ENCODE measurements around the gene CCND2. TPM values are rescaled to one million over a fixed set of nuclear protein-coding genes. Genes with fewer than 3 reads are reported as not detected.
"Not testable (repeated sequence)": the region's sequence is repeated elsewhere in the genome, so short reads cannot be mapped to it uniquely, and the experiment has no call there.

Gene CCND2
- total RNA-seq, 1 experiment from 2014 or later = 0.09 TPM

DNA sequence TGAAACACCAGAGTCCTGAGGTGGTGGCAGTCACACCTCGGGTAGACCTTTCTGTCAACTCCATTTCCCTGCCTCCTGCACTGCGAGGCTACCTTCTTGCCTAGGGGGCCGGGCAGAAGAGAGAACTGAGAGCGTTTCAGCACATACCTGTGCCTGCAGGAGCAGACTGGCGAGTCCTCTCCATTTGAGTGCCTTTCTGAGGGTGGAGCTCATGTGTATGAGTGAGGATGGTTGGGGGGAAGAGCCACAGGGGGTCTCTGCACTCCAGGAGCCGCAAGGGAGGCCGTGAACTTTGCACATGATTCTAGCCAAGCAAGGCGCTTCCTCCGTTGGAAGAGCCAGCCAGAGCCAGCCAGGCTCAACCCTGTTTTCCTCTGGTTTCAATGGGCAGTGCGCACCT is 31.0 kb upstream of the CCND2 start:
- Histone ChIP-seq H3K4me1 (replicated peaks; ENCODE audit: insufficient read depth) (no peaks in the 10 kb centered on the region), H3K36me3 (ENCODE audit: low read depth) (no peaks in the 10 kb centered on the region), H3K4me3 (no peak overlapping the region), H3K9me3 (ENCODE audit: insufficient read depth, low read depth) (no peaks in the 10 kb centered on the region), H3K79me2 (ENCODE audit: low read depth) (no peaks in the 10 kb centered on the region), H3K9me2 (ENCODE audit: insufficient read depth) (no peaks in the 10 kb centered on the region), H3F3A (ENCODE audit: insufficient read depth, low read depth) (no peaks in the 10 kb centered on the region), H2AFZ (no peak overlapping the region), H3K27ac (no peak overlapping the region), H3K4me2 (no peak overlapping the region), H3K27me3 (ENCODE audit: insufficient read depth, low read depth) (peaks cover 81% of the 10 kb centered on the region), H4K20me1 (ENCODE audit: insufficient read depth) (no peaks in the 10 kb centered on the region)
- POLR2A ChIA-PET (ENCODE audit: unreplicated experiment) = no interaction called here
- CTCF ChIA-PET = no interaction called here
- intact Hi-C loops (cut with micrococcal nuclease; ENCODE audit: unreplicated experiment) = no loop called here
- BruUV-seq (replicated peaks) = no TSS peak
- no peak for DNase-seq
- TF ChIP-seq, protein P1, sequence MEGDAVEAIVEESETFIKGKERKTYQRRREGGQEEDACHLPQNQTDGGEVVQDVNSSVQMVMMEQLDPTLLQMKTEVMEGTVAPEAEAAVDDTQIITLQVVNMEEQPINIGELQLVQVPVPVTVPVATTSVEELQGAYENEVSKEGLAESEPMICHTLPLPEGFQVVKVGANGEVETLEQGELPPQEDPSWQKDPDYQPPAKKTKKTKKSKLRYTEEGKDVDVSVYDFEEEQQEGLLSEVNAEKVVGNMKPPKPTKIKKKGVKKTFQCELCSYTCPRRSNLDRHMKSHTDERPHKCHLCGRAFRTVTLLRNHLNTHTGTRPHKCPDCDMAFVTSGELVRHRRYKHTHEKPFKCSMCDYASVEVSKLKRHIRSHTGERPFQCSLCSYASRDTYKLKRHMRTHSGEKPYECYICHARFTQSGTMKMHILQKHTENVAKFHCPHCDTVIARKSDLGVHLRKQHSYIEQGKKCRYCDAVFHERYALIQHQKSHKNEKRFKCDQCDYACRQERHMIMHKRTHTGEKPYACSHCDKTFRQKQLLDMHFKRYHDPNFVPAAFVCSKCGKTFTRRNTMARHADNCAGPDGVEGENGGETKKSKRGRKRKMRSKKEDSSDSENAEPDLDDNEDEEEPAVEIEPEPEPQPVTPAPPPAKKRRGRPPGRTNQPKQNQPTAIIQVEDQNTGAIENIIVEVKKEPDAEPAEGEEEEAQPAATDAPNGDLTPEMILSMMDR (conservative IDR thresholded peaks at IDR 0.05) = no peak
- TF ChIP-seq EZH2 (IDR thresholded peaks at IDR 0.05; ENCODE audit: low read depth) = no peak

DNA sequence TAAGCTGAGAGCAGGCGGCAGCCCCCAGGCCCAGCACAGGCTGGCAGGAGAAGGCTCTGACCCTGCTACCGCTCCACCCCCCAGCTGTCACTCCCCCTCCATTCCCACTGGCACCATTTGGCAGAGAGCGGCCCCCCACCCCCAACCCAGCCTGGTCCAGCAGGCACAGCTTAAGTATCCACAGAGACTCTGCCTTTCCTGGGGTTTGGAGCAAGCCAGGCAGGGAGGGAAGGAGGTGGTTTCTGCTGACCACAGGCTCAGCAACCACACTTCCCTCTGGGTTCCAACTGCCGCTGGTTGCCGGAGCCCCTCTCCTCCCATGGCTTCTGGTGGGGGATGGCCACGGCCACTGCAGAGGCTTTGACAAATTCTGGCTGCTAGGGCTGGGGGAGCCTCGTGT is 30.5 kb upstream of the CCND2 start:
- CTCF ChIA-PET = no interaction called here
- no peak for TF ChIP-seq EZH2 (IDR thresholded peaks at IDR 0.05; ENCODE audit: low read depth)
- TF ChIP-seq, protein P1 (conservative IDR thresholded peaks at IDR 0.05) = no peak
- Histone ChIP-seq H3K4me3 (no peak overlapping the region), H3K36me3 (ENCODE audit: low read depth) (no peaks in the 10 kb centered on the region), H3K9me3 (ENCODE audit: insufficient read depth, low read depth) (no peaks in the 10 kb centered on the region), H3K27ac (no peak overlapping the region), H3K4me2 (no peak overlapping the region), H2AFZ (no peak overlapping the region), H3K4me1 (replicated peaks; ENCODE audit: insufficient read depth) (no peaks in the 10 kb centered on the region), H4K20me1 (ENCODE audit: insufficient read depth) (no peaks in the 10 kb centered on the region), H3K79me2 (ENCODE audit: low read depth) (no peaks in the 10 kb centered on the region), H3K27me3 (ENCODE audit: insufficient read depth, low read depth) (peaks cover 86% of the 10 kb centered on the region), H3K9me2 (ENCODE audit: insufficient read depth) (no peaks in the 10 kb centered on the region), H3F3A (ENCODE audit: insufficient read depth, low read depth) (no peaks in the 10 kb centered on the region)
- DNase-seq = no peak
- BruUV-seq (replicated peaks) = no TSS peak
- intact Hi-C loops (cut with micrococcal nuclease; ENCODE audit: unreplicated experiment) = no loop called here
- POLR2A ChIA-PET (ENCODE audit: unreplicated experiment) = no interaction called here

DNA sequence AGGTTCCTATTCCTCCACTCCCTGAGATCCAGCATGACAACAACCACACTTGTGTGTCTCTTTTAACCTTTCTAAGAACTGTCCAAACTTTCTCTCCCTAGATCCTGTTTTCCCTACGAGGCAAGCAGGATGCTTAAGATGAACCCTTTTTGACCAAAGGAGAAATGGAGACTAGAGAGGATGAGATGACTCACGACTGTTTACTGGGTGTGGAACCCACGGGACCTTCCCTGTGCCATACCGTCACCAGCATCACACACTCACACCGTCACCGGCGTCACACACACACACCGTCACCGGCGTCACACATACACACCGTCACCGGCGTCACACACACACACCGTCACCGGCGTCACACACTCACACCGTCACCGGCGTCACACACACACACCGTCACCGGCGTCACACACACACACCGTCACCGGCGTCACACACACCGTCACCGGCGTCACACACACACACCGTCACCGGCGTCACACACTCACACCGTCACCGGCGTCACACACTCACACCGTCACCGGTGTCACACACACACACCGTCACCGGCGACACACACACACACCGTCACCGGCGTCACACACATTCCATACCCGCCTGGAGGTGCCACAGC is 30.0 kb upstream of the CCND2 start:
- H3K9me3 ChIP-seq (ENCODE audit: insufficient read depth, low read depth); intact Hi-C loops (cut with micrococcal nuclease; ENCODE audit: unreplicated experiment); H3K36me3 ChIP-seq (ENCODE audit: low read depth); H3F3A ChIP-seq (ENCODE audit: insufficient read depth, low read depth); H3K4me3 ChIP-seq; H3K4me2 ChIP-seq; H3K79me2 ChIP-seq (ENCODE audit: low read depth); H4K20me1 ChIP-seq (ENCODE audit: insufficient read depth); POLR2A ChIA-PET (ENCODE audit: unreplicated experiment); H3K4me1 ChIP-seq (replicated peaks; ENCODE audit: insufficient read depth); CTCF ChIA-PET; BruUV-seq (replicated peaks); H3K9me2 ChIP-seq (ENCODE audit: insufficient read depth); H3K27ac ChIP-seq; H2AFZ ChIP-seq; DNase-seq: not testable (repeated sequence)
- peaks cover 90% of the 10 kb centered on the region for H3K27me3 ChIP-seq (ENCODE audit: insufficient read depth, low read depth)

DNA sequence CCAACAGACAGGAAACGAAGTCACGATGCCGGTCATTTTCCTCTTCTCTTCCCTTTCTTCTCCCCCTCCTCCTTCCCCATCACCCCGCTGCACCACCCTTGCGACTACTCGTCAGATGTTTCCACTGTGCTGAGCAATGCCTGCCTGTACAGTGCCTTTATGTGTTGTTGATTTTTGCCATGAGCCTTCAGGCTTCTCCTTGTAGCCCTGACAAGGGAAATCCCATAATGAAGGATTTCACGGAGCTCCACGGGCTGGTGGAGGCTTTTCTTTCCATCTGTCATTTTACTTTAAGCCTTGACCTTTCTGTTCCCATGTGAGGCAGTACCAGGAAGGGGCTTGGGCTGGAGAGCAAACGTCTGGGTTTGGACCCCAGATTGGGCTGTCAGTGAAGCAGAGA is 28.7 kb upstream of the CCND2 start:
- Histone ChIP-seq H3K9me2 (ENCODE audit: insufficient read depth) (no peaks in the 10 kb centered on the region), H3K27ac (no peak overlapping the region), H3K27me3 (ENCODE audit: insufficient read depth, low read depth) (peaks cover 93% of the 10 kb centered on the region), H3F3A (ENCODE audit: insufficient read depth, low read depth) (no peaks in the 10 kb centered on the region), H3K4me1 (replicated peaks; ENCODE audit: insufficient read depth) (no peaks in the 10 kb centered on the region), H3K79me2 (ENCODE audit: low read depth) (no peaks in the 10 kb centered on the region), H4K20me1 (ENCODE audit: insufficient read depth) (no peaks in the 10 kb centered on the region), H3K4me2 (no peak overlapping the region), H3K36me3 (ENCODE audit: low read depth) (no peaks in the 10 kb centered on the region), H2AFZ (no peak overlapping the region), H3K9me3 (ENCODE audit: insufficient read depth, low read depth) (no peaks in the 10 kb centered on the region), H3K4me3 (no peak overlapping the region)
- ChIA-PET POLR2A (ENCODE audit: unreplicated experiment) (no interaction called here), CTCF (no interaction called here)
- BruUV-seq (replicated peaks) = no TSS peak
- intact Hi-C loops (cut with micrococcal nuclease; ENCODE audit: unreplicated experiment) = no loop called here
- DNase-seq = no peak
- TF ChIP-seq, protein P1 (conservative IDR thresholded peaks at IDR 0.05) = no peak
- TF ChIP-seq EZH2 (IDR thresholded peaks at IDR 0.05; ENCODE audit: low read depth) = no peak
